ENCODE measurements around the gene SNX30. TPM values are rescaled to one million over a fixed set of nuclear protein-coding genes. Genes with fewer than 3 reads are reported as not detected.

The SNX30 gene
- polyA plus RNA-seq, 2 donors = 1.0 to 3.1 TPM

DNA sequence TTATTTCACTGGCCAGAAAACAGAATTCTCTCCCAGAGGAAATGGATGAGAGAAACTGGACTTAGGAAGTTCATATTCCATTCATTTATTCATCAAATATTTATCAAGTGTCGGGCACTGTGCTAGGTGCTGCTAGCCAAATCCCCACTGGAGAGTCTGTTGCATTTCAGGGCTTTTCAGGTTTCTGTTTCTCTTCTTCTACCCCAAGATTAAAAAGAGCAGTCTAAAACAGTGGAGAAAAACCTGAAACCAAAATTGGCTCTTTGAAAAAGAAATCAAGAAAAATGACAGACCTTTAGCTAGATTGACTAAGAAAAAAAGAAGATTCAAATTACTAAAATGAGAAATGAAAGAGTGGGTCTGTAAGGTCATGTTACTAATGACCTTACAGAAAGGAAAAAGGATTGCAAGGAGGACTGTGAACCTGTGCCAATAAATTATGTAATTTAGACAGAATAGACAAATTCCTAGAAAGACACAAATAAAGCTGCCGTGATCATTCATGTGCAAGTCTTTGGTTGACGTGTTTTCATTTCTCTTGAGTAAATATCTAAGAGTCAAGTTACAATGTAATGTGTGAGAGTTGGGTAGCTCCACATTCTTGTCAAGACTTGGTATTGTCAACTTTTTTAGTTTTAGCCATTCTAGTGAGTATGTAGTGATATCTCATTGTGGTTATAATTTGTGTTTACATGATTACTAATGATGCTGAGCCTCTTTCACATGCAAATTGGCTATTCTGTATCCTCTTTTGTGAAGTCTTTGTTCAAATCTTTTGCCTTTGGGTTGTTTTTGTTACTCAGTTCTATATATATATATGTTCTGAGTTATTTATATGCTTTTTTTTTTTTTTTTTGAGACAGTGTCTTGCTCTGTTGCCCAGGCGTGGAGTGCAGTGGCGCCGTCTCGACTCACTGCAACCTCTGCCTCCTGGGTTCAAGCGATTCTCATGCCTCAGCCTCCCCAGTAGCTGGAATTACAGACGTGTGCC, 23.7 kb downstream of the SNX30 start:
- Histone ChIP-seq H3K9me3 (ENCODE audit: control insufficient read depth in 2 of 2, insufficient read depth in 1 of 2, low read depth in 1 of 2, low read length in 1 of 2) (no peaks in the 10 kb centered on the region), H3K36me3 (ENCODE audit: control insufficient read depth in 2 of 2, insufficient read depth in 2 of 2, low read length in 1 of 2) (no peaks in the 10 kb centered on the region), H3K4me1 (ENCODE audit: control insufficient read depth in 2 of 2, insufficient read depth in 2 of 2, low read length in 1 of 2) (no peaks in the 10 kb centered on the region), H3K27ac (ENCODE audit: low read depth in 2 of 2, low read length in 1 of 2) (no peak overlapping the region), H3K27me3 (ENCODE audit: control insufficient read depth in 1 of 2, insufficient read depth in 2 of 2, low read length in 2 of 2) (no peaks in the 10 kb centered on the region), H3K4me3 (ENCODE audit: low read depth in 1 of 2, low read length in 2 of 2) (no peak overlapping the region)
- WGBS, 2 donors = 78 to 80% methylated on average over 9 of the region's 9 CpGs

DNA sequence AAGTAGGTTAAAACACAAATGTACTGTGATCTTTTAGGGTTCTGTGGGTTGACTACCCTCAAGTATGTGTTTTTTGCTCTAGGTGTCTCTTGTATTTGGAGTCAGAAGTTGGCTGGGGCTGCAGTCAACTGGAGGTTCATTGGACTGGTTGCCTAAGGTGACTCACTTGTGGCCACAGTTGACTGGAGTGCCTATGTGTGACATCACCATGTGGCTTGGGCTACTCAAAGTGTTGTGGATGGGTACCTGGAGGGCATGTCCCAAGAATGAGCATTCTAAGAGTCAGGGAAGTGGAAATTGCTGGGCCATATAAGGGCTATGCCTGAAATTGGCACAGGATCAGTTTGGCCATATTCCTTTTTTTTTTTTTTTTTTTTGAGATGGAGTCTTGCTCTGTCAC, 27.4 kb downstream of the SNX30 start:
- Histone ChIP-seq H3K27ac (ENCODE audit: low read depth in 2 of 2, low read length in 1 of 2) (no peak overlapping the region), H3K9me3 (ENCODE audit: control insufficient read depth in 2 of 2, insufficient read depth in 1 of 2, low read depth in 1 of 2, low read length in 1 of 2) (no peaks in the 10 kb centered on the region), H3K36me3 (ENCODE audit: control insufficient read depth in 2 of 2, insufficient read depth in 2 of 2, low read length in 1 of 2) (no peaks in the 10 kb centered on the region), H3K4me1 (ENCODE audit: control insufficient read depth in 2 of 2, insufficient read depth in 2 of 2, low read length in 1 of 2) (no peaks in the 10 kb centered on the region), H3K4me3 (ENCODE audit: low read depth in 1 of 2, low read length in 2 of 2) (no peak overlapping the region), H3K27me3 (ENCODE audit: control insufficient read depth in 1 of 2, insufficient read depth in 2 of 2, low read length in 2 of 2) (no peaks in the 10 kb centered on the region)

DNA sequence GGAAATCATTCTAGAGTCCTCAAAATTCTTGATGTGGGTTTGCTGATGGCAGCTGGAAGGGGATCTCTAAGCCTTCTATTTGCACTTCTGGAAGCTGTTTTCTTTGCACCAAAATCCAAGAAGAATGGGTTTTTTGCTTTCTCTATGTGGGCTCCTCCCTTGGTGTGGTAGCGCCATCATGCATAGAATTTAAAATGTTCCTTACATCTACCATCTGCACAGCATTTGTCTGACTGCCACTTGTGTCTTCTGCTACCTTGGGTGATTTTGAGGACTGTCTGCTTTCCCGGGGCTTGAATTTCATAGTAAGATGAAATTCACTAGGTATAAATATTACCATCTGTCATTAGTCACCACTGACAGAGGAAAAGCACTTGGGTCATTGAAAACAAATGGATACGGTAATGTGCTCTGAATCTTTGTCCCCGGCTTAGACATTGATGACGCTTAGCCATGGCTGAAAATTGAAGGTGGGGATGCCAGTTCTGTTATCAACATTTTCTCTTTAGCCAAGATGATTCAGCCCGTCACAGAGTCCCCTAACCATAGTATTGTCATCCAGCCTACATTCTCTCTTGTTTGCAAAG, 30.0 kb downstream of the SNX30 start:
- WGBS, 2 donors = 80% methylated on average over 6 of the region's 6 CpGs
- H3K36me3 ChIP-seq (ENCODE audit: control insufficient read depth in 2 of 2, insufficient read depth in 2 of 2, low read length in 1 of 2) = no peaks in the 10 kb centered on the region
- no peak overlapping the region for H3K27ac ChIP-seq (ENCODE audit: low read depth in 2 of 2, low read length in 1 of 2)
- no peaks in the 10 kb centered on the region for H3K27me3 ChIP-seq (ENCODE audit: control insufficient read depth in 1 of 2, insufficient read depth in 2 of 2, low read length in 2 of 2)
- H3K4me1 ChIP-seq (ENCODE audit: control insufficient read depth in 2 of 2, insufficient read depth in 2 of 2, low read length in 1 of 2) = peaks cover 0 to 3% of the 10 kb centered on the region in 2 donors
- no peak overlapping the region for H3K4me3 ChIP-seq (ENCODE audit: low read depth in 1 of 2, low read length in 2 of 2)
- no peaks in the 10 kb centered on the region for H3K9me3 ChIP-seq (ENCODE audit: control insufficient read depth in 2 of 2, insufficient read depth in 1 of 2, low read depth in 1 of 2, low read length in 1 of 2)

DNA sequence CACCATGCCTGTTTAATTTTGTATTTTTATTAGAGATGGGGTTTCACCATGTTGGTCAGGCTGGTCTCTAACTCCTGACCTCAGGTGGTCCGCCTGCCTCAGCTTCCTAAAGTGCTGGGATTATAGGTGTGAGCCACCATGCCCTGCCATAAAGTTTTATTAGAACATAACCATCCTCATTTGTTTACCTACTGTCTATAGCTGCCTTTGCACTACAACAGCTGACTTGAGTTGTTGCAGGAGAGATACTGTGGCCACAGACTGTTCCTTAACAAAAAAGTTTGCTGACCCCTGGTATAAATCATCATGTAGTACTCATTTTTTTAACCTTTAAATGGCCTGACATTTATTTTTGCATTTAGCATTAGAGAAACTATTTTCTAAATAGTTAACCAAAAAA, 31.7 kb downstream of the SNX30 start:
- Histone ChIP-seq H3K27me3 (ENCODE audit: control insufficient read depth in 1 of 2, insufficient read depth in 2 of 2, low read length in 2 of 2) (no peaks in the 10 kb centered on the region), H3K9me3 (ENCODE audit: control insufficient read depth in 2 of 2, insufficient read depth in 1 of 2, low read depth in 1 of 2, low read length in 1 of 2) (no peaks in the 10 kb centered on the region), H3K4me3 (ENCODE audit: low read depth in 1 of 2, low read length in 2 of 2) (no peak overlapping the region), H3K4me1 (ENCODE audit: control insufficient read depth in 2 of 2, insufficient read depth in 2 of 2, low read length in 1 of 2) (peaks cover 0 to 3% of the 10 kb centered on the region in 2 donors), H3K36me3 (ENCODE audit: control insufficient read depth in 2 of 2, insufficient read depth in 2 of 2, low read length in 1 of 2) (no peaks in the 10 kb centered on the region), H3K27ac (ENCODE audit: low read depth in 2 of 2, low read length in 1 of 2) (no peak overlapping the region)
- 95 to 98% methylated on average over 1 of the region's 1 CpG for WGBS, 2 donors

DNA sequence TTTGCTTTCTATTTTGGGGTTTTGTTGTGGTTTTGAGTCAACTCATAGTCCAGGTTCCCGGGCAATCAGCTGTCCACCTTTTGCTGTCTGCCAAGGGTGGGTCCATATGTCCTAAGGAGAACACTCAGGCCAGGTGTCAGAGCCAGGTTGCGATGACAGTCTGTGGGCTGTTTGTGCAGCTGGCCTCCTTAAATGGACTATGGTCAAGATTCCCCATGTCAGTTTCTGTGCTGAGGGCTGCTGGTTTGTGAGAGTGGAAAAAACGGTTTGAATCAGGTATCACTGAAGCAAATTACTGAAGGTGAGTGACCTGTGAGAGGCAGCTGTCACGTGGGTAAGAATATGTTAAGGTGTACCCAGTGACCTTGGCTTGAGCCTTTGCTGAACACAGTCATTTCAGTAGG, 33.0 kb downstream of the SNX30 start:
- H3K27me3 ChIP-seq (ENCODE audit: control insufficient read depth in 1 of 2, insufficient read depth in 2 of 2, low read length in 2 of 2) = no peaks in the 10 kb centered on the region
- H3K27ac ChIP-seq (ENCODE audit: low read depth in 2 of 2, low read length in 1 of 2) = no peak overlapping the region
- H3K9me3 ChIP-seq (ENCODE audit: control insufficient read depth in 2 of 2, insufficient read depth in 1 of 2, low read depth in 1 of 2, low read length in 1 of 2) = no peaks in the 10 kb centered on the region
- 54 to 66% methylated on average over 4 of the region's 4 CpGs for whole genome bisulfite sequencing, 2 donors
- H3K4me1 ChIP-seq (ENCODE audit: control insufficient read depth in 2 of 2, insufficient read depth in 2 of 2, low read length in 1 of 2) = peaks cover 0 to 3% of the 10 kb centered on the region in 2 donors
- no peaks in the 10 kb centered on the region for H3K36me3 ChIP-seq (ENCODE audit: control insufficient read depth in 2 of 2, insufficient read depth in 2 of 2, low read length in 1 of 2)
- no peak overlapping the region for H3K4me3 ChIP-seq (ENCODE audit: low read depth in 1 of 2, low read length in 2 of 2)

DNA sequence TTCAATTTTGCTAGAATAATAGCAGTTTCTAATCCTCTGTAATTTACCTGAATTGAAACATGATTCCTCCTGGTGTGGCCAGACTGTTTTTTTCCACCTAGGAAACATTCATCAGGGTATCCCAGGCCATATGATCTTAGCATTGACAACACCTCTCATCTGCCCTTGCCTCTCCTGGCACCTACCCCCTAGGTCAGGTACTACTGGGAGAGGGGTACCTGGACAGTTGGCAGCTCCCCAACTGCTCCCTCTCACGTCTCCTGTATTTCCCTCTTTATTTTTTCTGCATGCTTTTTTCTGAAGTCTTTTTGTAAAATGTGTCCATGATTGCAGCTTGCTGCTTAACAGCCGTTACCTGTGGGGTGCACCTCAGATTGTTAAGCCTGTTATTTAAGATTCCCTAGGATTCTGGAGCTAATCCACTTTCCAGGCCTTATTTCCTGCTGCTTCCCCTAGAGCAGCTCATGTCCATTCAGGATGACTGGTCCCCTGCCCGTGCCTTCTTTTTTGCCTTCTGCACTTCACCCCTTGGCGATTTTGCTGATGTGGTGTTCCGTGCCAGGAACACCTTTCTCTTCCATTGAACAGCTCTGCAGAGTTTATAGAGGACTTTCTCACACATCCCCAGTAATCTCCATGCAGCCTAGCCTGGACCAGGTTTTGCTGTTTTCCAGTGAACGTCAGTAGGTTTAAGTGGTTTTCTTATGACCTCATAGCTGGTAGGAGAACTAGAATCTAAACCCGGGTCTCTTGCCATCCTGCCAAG, 33.6 kb downstream of the SNX30 start:
- H3K4me1 ChIP-seq (ENCODE audit: control insufficient read depth in 2 of 2, insufficient read depth in 2 of 2, low read length in 1 of 2) = peaks cover 0 to 3% of the 10 kb centered on the region in 2 donors

DNA sequence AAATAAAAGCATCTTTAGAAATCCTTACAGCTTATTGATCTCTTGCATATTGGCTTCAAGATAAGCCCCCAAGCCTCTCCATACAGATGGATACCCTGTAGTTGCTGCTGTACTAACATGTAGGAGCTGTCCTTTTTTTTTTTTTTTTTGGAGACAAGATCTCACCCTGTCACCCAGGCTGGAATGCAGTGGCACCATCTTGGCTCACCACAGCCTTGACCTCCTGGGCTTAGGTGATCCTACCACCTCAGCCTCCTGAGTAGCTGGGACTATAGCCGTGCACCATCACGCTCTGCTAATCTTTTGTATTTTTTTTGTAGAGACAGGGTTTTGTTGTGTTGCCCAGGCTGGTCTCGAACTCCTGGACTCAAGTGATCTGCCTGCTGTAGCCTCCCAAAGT, 35.4 kb downstream of the SNX30 start:
- Histone ChIP-seq H3K4me3 (ENCODE audit: low read depth in 1 of 2, low read length in 2 of 2) (no peak overlapping the region), H3K27ac (ENCODE audit: low read depth in 2 of 2, low read length in 1 of 2) (no peak overlapping the region), H3K9me3 (ENCODE audit: control insufficient read depth in 2 of 2, insufficient read depth in 1 of 2, low read depth in 1 of 2, low read length in 1 of 2) (no peaks in the 10 kb centered on the region), H3K36me3 (ENCODE audit: control insufficient read depth in 2 of 2, insufficient read depth in 2 of 2, low read length in 1 of 2) (no peaks in the 10 kb centered on the region), H3K27me3 (ENCODE audit: control insufficient read depth in 1 of 2, insufficient read depth in 2 of 2, low read length in 2 of 2) (no peaks in the 10 kb centered on the region), H3K4me1 (ENCODE audit: control insufficient read depth in 2 of 2, insufficient read depth in 2 of 2, low read length in 1 of 2) (peaks cover 2 to 3% of the 10 kb centered on the region in 2 donors)
- WGBS, 2 donors = 95 to 96% methylated on average over 3 of the region's 3 CpGs

More for the DNA sequence above, 33.6 kb downstream of the SNX30 start:
- no peaks in the 10 kb centered on the region for H3K9me3 ChIP-seq (ENCODE audit: control insufficient read depth in 2 of 2, insufficient read depth in 1 of 2, low read depth in 1 of 2, low read length in 1 of 2)
- H3K36me3 ChIP-seq (ENCODE audit: control insufficient read depth in 2 of 2, insufficient read depth in 2 of 2, low read length in 1 of 2) = no peaks in the 10 kb centered on the region
- no peak overlapping the region for H3K4me3 ChIP-seq (ENCODE audit: low read depth in 1 of 2, low read length in 2 of 2)
- no peaks in the 10 kb centered on the region for H3K27me3 ChIP-seq (ENCODE audit: control insufficient read depth in 1 of 2, insufficient read depth in 2 of 2, low read length in 2 of 2)
- WGBS, 2 donors = 30 to 32% methylated on average over 7 of the region's 7 CpGs
- no peak overlapping the region for H3K27ac ChIP-seq (ENCODE audit: low read depth in 2 of 2, low read length in 1 of 2)

DNA sequence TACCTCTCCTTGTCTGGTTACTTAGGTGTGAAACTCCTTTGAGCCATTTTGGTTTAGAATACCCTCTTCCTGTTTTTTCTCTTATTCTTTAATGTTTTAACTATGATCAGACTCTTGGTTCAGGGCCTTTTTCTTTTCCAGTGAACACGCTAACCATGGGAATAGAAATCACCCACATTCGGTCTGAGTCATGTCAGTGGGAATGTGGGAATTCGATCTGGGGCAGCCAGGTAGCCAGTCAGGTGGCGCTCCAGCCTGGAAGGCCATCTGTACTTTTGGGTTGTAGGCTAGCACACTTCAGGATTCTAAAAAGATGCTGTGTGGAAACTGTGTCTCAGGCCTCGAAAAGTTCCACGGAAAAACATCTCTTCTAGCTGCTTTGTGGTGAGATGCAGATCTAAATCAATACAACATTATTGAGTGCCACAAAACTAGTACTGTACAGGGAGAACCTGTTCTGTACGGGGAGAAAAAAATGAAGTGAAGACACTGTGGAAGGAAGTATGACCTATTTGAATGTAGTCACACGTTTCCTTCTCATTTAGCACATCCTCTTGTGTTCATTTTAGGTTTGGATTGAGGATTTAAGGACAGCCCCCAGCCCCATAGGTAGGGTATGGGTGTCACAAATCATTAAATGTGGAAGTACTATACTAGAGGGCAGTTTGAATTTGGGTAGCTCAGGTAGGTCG, 36.4 kb downstream of the SNX30 start:
- H3K36me3 ChIP-seq (ENCODE audit: control insufficient read depth in 2 of 2, insufficient read depth in 2 of 2, low read length in 1 of 2) = no peaks in the 10 kb centered on the region
- 81 to 82% methylated on average over 9 of the region's 9 CpGs for WGBS, 2 donors
- H3K27me3 ChIP-seq (ENCODE audit: control insufficient read depth in 1 of 2, insufficient read depth in 2 of 2, low read length in 2 of 2) = no peaks in the 10 kb centered on the region
- peaks cover 2 to 3% of the 10 kb centered on the region in 2 donors for H3K4me1 ChIP-seq (ENCODE audit: control insufficient read depth in 2 of 2, insufficient read depth in 2 of 2, low read length in 1 of 2)
- H3K9me3 ChIP-seq (ENCODE audit: control insufficient read depth in 2 of 2, insufficient read depth in 1 of 2, low read depth in 1 of 2, low read length in 1 of 2) = no peaks in the 10 kb centered on the region
- no peak overlapping the region for H3K27ac ChIP-seq (ENCODE audit: low read depth in 2 of 2, low read length in 1 of 2)
- H3K4me3 ChIP-seq (ENCODE audit: low read depth in 1 of 2, low read length in 2 of 2) = no peak overlapping the region

DNA sequence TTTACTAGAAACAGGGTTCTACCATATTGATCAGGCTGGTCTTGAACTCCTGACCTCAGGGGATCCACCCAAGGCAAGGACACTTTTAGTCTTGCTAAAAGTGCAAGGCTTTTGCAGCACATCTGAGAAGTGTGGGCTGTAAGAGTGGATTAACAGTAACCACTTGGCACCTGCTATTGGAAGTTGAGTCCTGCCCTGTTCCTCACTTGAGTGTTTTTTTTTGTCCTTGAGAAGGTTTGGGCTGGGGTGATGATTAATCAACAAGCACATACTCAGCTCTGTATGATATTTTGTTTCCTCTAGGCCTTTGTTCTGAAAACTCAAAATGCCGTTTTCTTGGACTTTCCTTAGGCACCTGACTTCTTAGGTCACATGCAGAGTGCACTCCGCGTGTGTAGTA, 37.4 kb downstream of the SNX30 start:
- H3K36me3 ChIP-seq (ENCODE audit: control insufficient read depth in 2 of 2, insufficient read depth in 2 of 2, low read length in 1 of 2) = no peaks in the 10 kb centered on the region
- no peak overlapping the region for H3K27ac ChIP-seq (ENCODE audit: low read depth in 2 of 2, low read length in 1 of 2)
- no peaks in the 10 kb centered on the region for H3K27me3 ChIP-seq (ENCODE audit: control insufficient read depth in 1 of 2, insufficient read depth in 2 of 2, low read length in 2 of 2)
- no peaks in the 10 kb centered on the region for H3K9me3 ChIP-seq (ENCODE audit: control insufficient read depth in 2 of 2, insufficient read depth in 1 of 2, low read depth in 1 of 2, low read length in 1 of 2)
- 92 to 98% methylated on average over 3 of the region's 3 CpGs for WGBS, 2 donors
- no peak overlapping the region for H3K4me3 ChIP-seq (ENCODE audit: low read depth in 1 of 2, low read length in 2 of 2)
- H3K4me1 ChIP-seq (ENCODE audit: control insufficient read depth in 2 of 2, insufficient read depth in 2 of 2, low read length in 1 of 2) = peaks cover 2 to 3% of the 10 kb centered on the region in 2 donors

Measured in esophagus (tissue), 2 donors.